GM12878 (cell line): ENCODE results near the gene ALDH1A3. TPM values are rescaled to one million over a fixed set of nuclear protein-coding genes. Genes with fewer than 3 reads are reported as not detected.

ENCODE experiments used
- ATAC-seq: fragments of 200-7000 bp; cut with Tn5 transposase; 3 replicates; pipeline ENCODE4 v1.9.1; 2020; ENCODE audit warnings: mild to moderate bottlenecking, moderate library complexity
- BruUV-seq: library from RNA; stranded (reverse); fragments of 400-500 nt; replicated peaks from 2 replicates; lab custom pipeline; 2021; lab: Mats Ljungman, UMichigan
- CTCF ChIA-PET: fragments of 300-600 bp; sonication (Branson Sonifier 250); formaldehyde crosslinking; extraction: SDS; loops from one replicate; lab custom pipeline; 2021; ENCODE audit warnings: inconsistent platforms; lab: Yijun Ruan, JAX
- POLR2A ChIA-PET: fragments of 350-600 bp; formaldehyde crosslinking; extraction: SDS; loops from one replicate; lab custom pipeline; 2021; ENCODE audit warnings: inconsistent platforms; lab: Charles Lee
- RAD21 ChIA-PET: fragments of 300-600 bp; sonication (Branson Sonifier 250); formaldehyde crosslinking; loops from one replicate; lab custom pipeline; 2023; ENCODE audit warnings: antibody characterized with exemption; ENCODE audit not compliant: unreplicated experiment; lab: Charles Lee
- SMC1A ChIA-PET: fragments of 300-600 bp; sonication (Branson Sonifier 250); formaldehyde crosslinking; loops from one replicate; lab custom pipeline; 2023; ENCODE audit not compliant: unreplicated experiment, uncharacterized antibody; lab: Charles Lee
- DNase-seq: peaks from one replicate; pipeline ENCODE4 v3.0.0-alpha.2; 2011; ENCODE audit warnings: low read depth, low spot score
- FAIRE-seq: peaks from 3 replicates; lab custom pipeline; 2011; peaks lifted over from hg19 to GRCh38; lab: Jason Lieb, UNC
- H2AFZ ChIP-seq: 2 replicates; pipeline ENCODE4 v1.6.0; 2011; ENCODE audit warnings: low read depth, low read length, control low read depth; ENCODE audit not compliant: control insufficient read depth
- H3K27ac ChIP-seq: 2 replicates; pipeline ENCODE4 v1.5.1; 2011; ENCODE audit warnings: control low read depth; ENCODE audit not compliant: control insufficient read depth, insufficient read depth
- H3K27me3 ChIP-seq, 2 experiments: replicated peaks in 1 of 2; 2 replicates each; pipeline versions ENCODE4 v1.6.0 to v1.6.1; 2011; ENCODE audit warnings: low read length in 1 of 2; ENCODE audit not compliant: control insufficient read depth in 2 of 2, insufficient read depth in 2 of 2
- H3K36me3 ChIP-seq, 2 experiments: 2 replicates each; pipeline ENCODE4 v1.5.1; 2011; ENCODE audit warnings: low read length in 1 of 2; ENCODE audit not compliant: control insufficient read depth in 2 of 2, insufficient read depth in 2 of 2
- H3K4me1 ChIP-seq: 2 replicates; pipeline ENCODE4 v1.6.1; 2011; ENCODE audit warnings: mild to moderate bottlenecking, low read length, moderate library complexity, mixed read lengths; ENCODE audit not compliant: control insufficient read depth, insufficient read depth
- H3K4me2 ChIP-seq: 2 replicates; pipeline ENCODE4 v1.6.0; 2011; ENCODE audit warnings: control low read depth; ENCODE audit not compliant: control insufficient read depth, insufficient read depth
- H3K4me3 ChIP-seq: fragments of 200-600 bp; sonication (generic); 2 replicates; pipeline ENCODE4 v1.5.1; 2016
- H3K79me2 ChIP-seq: 2 replicates; pipeline ENCODE4 v1.6.0; 2011; ENCODE audit warnings: low read length; ENCODE audit not compliant: control insufficient read depth, insufficient read depth
- H3K9ac ChIP-seq: 2 replicates; pipeline ENCODE4 v1.8.0; 2011; ENCODE audit warnings: low read length, control low read depth, mixed read lengths; ENCODE audit not compliant: control insufficient read depth, insufficient read depth
- H3K9me3 ChIP-seq: replicated peaks from 3 replicates; pipeline ENCODE4 v1.5.1; 2011; ENCODE audit warnings: mild to moderate bottlenecking, low read length; ENCODE audit not compliant: control insufficient read depth, insufficient read depth
- H4K20me1 ChIP-seq: 2 replicates; pipeline ENCODE4 v1.6.0; 2011; ENCODE audit not compliant: control insufficient read depth, insufficient read depth
- BHLHE40 ChIP-seq, 2 experiments: fragments of 450-650 bp in 1 of 2; IDR thresholded peaks; 2 replicates each; pipeline ENCODE4 v1.6.1; 2011 to 2017; ENCODE audit warnings: low read depth in 2 of 2, borderline replicate concordance in 1 of 2, improper control_type of control experiment in 1 of 2, low read length in 1 of 2, mild to moderate bottlenecking in 1 of 2
- BRCA1 ChIP-seq: IDR thresholded peaks from 2 replicates; pipeline ENCODE4 v1.6.1; 2011; ENCODE audit warnings: low read depth, low read length, improper control_type of control experiment
- CHD1 ChIP-seq: IDR thresholded peaks from 2 replicates; pipeline ENCODE4 v1.6.1; 2012; ENCODE audit warnings: low read depth, low read length, improper control_type of control experiment
- EP300 ChIP-seq, 2 experiments: fragments of 150-350 bp in 1 of 2; IDR thresholded peaks; 2 replicates each; pipeline ENCODE4 v1.6.1; 2011 to 2012; ENCODE audit warnings: low read depth in 2 of 2, low read length in 2 of 2, borderline replicate concordance in 1 of 2, improper control_type of control experiment in 1 of 2, inconsistent platforms in 1 of 2; ENCODE audit not compliant: control insufficient read depth in 1 of 2
- FOS ChIP-seq: IDR thresholded peaks from 3 replicates; pipeline ENCODE4 v1.6.1; 2011; ENCODE audit warnings: borderline replicate concordance; ENCODE audit not compliant: insufficient read length; ENCODE audit errors: extremely low read depth
- GATAD2B ChIP-seq: fragments of 450-650 bp; conservative IDR thresholded peaks from 2 replicates; pipeline ENCODE4 v1.6.1; 2017; ENCODE audit warnings: low read depth, mild to moderate bottlenecking, moderate library complexity
- KLF5 ChIP-seq: fragments of 450-650 bp; IDR thresholded peaks from 2 replicates; pipeline ENCODE4 v1.6.1; 2014; ENCODE audit warnings: mild to moderate bottlenecking; ENCODE audit not compliant: partially characterized antibody
- NBN ChIP-seq: fragments of 450-650 bp; IDR thresholded peaks from 2 replicates; pipeline ENCODE4 v1.6.1; 2016
- SIX5 ChIP-seq: IDR thresholded peaks from 2 replicates; pipeline ENCODE4 v1.6.1; 2011; ENCODE audit warnings: mild to moderate bottlenecking, low read depth, low read length, moderate library complexity; ENCODE audit not compliant: severe bottlenecking
- SRF ChIP-seq, 2 experiments: IDR thresholded peaks; 2 replicates each; pipeline ENCODE4 v1.6.1; 2011; ENCODE audit warnings: low read depth in 2 of 2, low read length in 2 of 2, mild to moderate bottlenecking in 1 of 2, moderate library complexity in 1 of 2
- TARDBP ChIP-seq: IDR thresholded peaks from 2 replicates; pipeline ENCODE4 v1.6.1; 2016; ENCODE audit warnings: borderline replicate concordance
- TBL1XR1 ChIP-seq: IDR thresholded peaks from 2 replicates; pipeline ENCODE4 v1.6.1; 2012; ENCODE audit warnings: low read depth, low read length, improper control_type of control experiment
- TCF3 ChIP-seq: IDR thresholded peaks from 2 replicates; pipeline ENCODE4 v1.6.1; 2012; ENCODE audit warnings: low read depth, mild to moderate bottlenecking, low read length, borderline replicate concordance; ENCODE audit not compliant: insufficient read depth
- WGBS: methylation state at CpG from one replicate; pipeline ENCODE4 v1.1.6; 2016; ENCODE audit warnings: low lambda C conversion rate; ENCODE audit not compliant: insufficient replicate concordance, insufficient coverage; ENCODE audit errors: missing lambda C conversion rate; 5-methylcytosine and 5-hydroxymethylcytosine counted together
- in situ Hi-C: fragments of 300-500 bp; cut with MboI; formaldehyde crosslinking; loops from 9 replicates; pipeline ENCODE4 v1.14.3; 2018; ENCODE audit warnings: mixed read lengths
- intact Hi-C: fragments of 100-400 bp; cut with micrococcal nuclease; formaldehyde crosslinking; loops from one replicate; pipeline ENCODE4 v1.14.2; 2022; ENCODE audit not compliant: unreplicated experiment
- polyA plus RNA-seq, 11 experiments: library from polyadenylated mRNA; depleted of rRNA in 4 of 11; unstranded in 6 of 11; stranded (reverse) in 5 of 11; fragments of >200 nt; fragmentation: Nextera tagmentation in 4 of 11; fragmentation: Illumina TruSeq in 1 of 11; extraction: Ambion mirVana in 4 of 11; extraction: Trizol in 1 of 11; gene quantifications; 1 replicate in 1 of 11; 2 replicates in 10 of 11; pipeline versions ENCODE4 v1.2.1 to v1.2.3, GENCODE V29; 2011 to 2016; ENCODE audit warnings: inconsistent platforms in 2 of 11, missing spikeins in 2 of 11, low read depth in 1 of 11
- total RNA-seq, 4 experiments: library from RNA; depleted of rRNA in 3 of 4; stranded (reverse); fragments of >200 nt in 3 of 4; fragmentation: Illumina TruSeq in 1 of 4; extraction: Trizol in 1 of 4; gene quantifications; 2 replicates each; pipeline versions ENCODE4 v1.2.1 to v1.2.3, GENCODE V29; 2013 to 2021
- TF ChIP-seq, protein P1 (sequence below): IDR thresholded peaks from 2 replicates; pipeline ENCODE4 v1.6.1; 2011; ENCODE audit warnings: low read depth, mild to moderate bottlenecking, low read length, moderate library complexity, borderline replicate concordance; ENCODE audit errors: extremely low read depth
- TF ChIP-seq, protein P2 (sequence below): fragments of 450-650 bp; IDR thresholded peaks from 2 replicates; pipeline ENCODE4 v1.6.1; 2017; ENCODE audit warnings: low read depth, mild to moderate bottlenecking, moderate library complexity
- TF ChIP-seq, protein P3 (sequence below): fragments of 450-650 bp; IDR thresholded peaks from 2 replicates; pipeline ENCODE4 v1.6.1; 2017; ENCODE audit warnings: borderline replicate concordance
- TF ChIP-seq, protein P4 (sequence below): fragments of 450-650 bp; IDR thresholded peaks from 2 replicates; pipeline ENCODE4 v1.6.1; 2017; ENCODE audit warnings: mild to moderate bottlenecking

ALDH1A3 gene
- total and polyA plus RNA-seq, 10 of the 15 experiments (the other 5 are each of a cell fraction or from before 2014, with no cell fraction given), result 0.06 to 0.69 (median 0.18) TPM

DNA sequence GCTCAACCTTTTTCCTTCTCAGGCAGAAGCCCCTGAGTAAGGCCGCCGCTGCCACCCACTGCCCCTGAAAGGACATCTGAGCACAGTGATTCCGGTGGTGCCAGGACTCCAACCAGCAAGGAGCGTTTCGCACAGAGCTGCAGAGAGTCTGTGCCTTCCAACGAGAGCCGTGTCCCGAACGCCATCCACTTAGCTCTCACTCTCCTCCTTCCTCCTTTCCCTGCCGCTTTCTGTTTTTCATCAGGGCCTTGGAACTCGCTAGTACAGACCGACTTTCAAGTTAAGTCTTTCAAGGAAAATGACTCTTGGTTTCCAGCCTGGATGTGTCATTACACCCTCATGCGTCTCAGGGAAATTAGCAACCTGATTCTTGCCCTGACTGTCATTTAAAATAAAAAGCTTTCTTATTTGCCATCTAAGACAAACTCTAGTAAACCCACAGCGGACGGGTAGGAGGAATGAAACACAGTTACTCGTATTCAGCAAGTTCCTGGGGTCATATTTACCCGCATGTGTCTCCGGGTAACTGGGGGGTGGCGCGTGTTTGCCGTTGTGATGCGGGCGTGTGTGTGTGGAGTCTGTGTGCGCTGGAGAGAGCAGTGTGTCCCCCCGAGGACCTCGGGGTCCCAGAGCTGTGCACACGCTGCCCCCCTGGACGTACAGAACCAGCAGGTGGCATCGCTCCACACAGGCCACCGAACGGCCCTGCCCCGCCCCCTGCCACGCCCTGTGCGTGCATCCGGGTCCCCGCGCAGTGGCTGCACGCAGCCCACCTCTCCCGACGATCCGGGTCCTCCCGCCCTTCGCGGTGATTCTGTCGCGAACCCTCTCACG, 30.4 kb upstream of the ALDH1A3 start:
- no TSS peak for BruUV-seq
- TF ChIP-seq, protein P1, sequence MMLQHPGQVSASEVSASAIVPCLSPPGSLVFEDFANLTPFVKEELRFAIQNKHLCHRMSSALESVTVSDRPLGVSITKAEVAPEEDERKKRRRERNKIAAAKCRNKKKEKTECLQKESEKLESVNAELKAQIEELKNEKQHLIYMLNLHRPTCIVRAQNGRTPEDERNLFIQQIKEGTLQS, result no peak
- TF ChIP-seq TCF3 (no peak), KLF5 (no peak), TBL1XR1 (no peak), SIX5 (no peak), BRCA1 (no peak), GATAD2B (no peak; the same call in 1 of the 2 replicates), CHD1 (no peak), TARDBP (no peak), BHLHE40 (IDR thresholded peaks at IDR 0.05; ENCODE audit: borderline replicate concordance in 1 of 2, low read depth in 2 of 2, low read length in 1 of 2) (peak in 1 of 2 experiments; percentile 13; a peak in 1 of 4 replicates), NBN (no peak), SRF (IDR thresholded peaks at IDR 0.05; ENCODE audit: low read depth in 2 of 2, low read length in 2 of 2) (no peak), FOS (no peak), EP300 (IDR thresholded peaks at IDR 0.05; ENCODE audit: borderline replicate concordance in 1 of 2, control insufficient read depth in 1 of 2, low read depth in 2 of 2, low read length in 2 of 2) (no peak)
- TF ChIP-seq, protein P2, sequence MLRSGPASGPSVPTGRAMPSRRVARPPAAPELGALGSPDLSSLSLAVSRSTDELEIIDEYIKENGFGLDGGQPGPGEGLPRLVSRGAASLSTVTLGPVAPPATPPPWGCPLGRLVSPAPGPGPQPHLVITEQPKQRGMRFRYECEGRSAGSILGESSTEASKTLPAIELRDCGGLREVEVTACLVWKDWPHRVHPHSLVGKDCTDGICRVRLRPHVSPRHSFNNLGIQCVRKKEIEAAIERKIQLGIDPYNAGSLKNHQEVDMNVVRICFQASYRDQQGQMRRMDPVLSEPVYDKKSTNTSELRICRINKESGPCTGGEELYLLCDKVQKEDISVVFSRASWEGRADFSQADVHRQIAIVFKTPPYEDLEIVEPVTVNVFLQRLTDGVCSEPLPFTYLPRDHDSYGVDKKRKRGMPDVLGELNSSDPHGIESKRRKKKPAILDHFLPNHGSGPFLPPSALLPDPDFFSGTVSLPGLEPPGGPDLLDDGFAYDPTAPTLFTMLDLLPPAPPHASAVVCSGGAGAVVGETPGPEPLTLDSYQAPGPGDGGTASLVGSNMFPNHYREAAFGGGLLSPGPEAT, result no peak
- TF ChIP-seq, protein P3, sequence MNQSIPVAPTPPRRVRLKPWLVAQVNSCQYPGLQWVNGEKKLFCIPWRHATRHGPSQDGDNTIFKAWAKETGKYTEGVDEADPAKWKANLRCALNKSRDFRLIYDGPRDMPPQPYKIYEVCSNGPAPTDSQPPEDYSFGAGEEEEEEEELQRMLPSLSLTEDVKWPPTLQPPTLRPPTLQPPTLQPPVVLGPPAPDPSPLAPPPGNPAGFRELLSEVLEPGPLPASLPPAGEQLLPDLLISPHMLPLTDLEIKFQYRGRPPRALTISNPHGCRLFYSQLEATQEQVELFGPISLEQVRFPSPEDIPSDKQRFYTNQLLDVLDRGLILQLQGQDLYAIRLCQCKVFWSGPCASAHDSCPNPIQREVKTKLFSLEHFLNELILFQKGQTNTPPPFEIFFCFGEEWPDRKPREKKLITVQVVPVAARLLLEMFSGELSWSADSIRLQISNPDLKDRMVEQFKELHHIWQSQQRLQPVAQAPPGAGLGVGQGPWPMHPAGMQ, result no peak
- TF ChIP-seq, protein P4, sequence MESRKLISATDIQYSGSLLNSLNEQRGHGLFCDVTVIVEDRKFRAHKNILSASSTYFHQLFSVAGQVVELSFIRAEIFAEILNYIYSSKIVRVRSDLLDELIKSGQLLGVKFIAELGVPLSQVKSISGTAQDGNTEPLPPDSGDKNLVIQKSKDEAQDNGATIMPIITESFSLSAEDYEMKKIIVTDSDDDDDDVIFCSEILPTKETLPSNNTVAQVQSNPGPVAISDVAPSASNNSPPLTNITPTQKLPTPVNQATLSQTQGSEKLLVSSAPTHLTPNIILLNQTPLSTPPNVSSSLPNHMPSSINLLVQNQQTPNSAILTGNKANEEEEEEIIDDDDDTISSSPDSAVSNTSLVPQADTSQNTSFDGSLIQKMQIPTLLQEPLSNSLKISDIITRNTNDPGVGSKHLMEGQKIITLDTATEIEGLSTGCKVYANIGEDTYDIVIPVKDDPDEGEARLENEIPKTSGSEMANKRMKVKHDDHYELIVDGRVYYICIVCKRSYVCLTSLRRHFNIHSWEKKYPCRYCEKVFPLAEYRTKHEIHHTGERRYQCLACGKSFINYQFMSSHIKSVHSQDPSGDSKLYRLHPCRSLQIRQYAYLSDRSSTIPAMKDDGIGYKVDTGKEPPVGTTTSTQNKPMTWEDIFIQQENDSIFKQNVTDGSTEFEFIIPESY, result no peak

More for the DNA sequence above, 30.4 kb upstream of the ALDH1A3 start:
- Histone ChIP-seq H3K79me2 (no peaks in the 10 kb centered on the region), H3K4me1 (no peaks in the 10 kb centered on the region), H4K20me1 (no peaks in the 10 kb centered on the region), H3K4me3 (no peak overlapping the region), H3K27ac (no peak overlapping the region), H3K36me3 (no peaks in the 10 kb centered on the region), H2AFZ (peak overlapping the region; percentile 42), H3K9me3 (no peaks in the 10 kb centered on the region), H3K9ac (no peak overlapping the region), H3K27me3 (no peaks in the 10 kb centered on the region; a peak in 2 of 4 replicates), H3K4me2 (peak overlapping the region; percentile 56)
- SMC1A ChIA-PET, result no interaction called here
- ATAC-seq (peak; percentile 96), DNase-seq (no peak), FAIRE-seq (no peak)
- 23% methylated on average over 46 of the region's 47 CpGs for WGBS
- CTCF ChIA-PET, result interaction anchor here (1.8 kb wide), 1 partner anchor 68 kb away, joined by 5 read pairs; no protein-coding TSS in a partner anchor
- POLR2A ChIA-PET, result no interaction called here
- intact Hi-C loops, result no loop called here
- in situ Hi-C loops, result no loop called here
- RAD21 ChIA-PET, result no interaction called here
